ENCODE results near the gene CYTH1.

- no peak for TF ChIP-seq CTCF (IDR thresholded peaks at IDR 0.05)
- TF ChIP-seq POLR2A (IDR thresholded peaks at IDR 0.05), result no peak
Observed at GRCh38 chr17:78808163-78808562, 26.1 kb upstream of the CYTH1 start.

Measured in adrenal gland (tissue), 5 donors.